Endothelial cell of umbilical vein (primary cell): Measurements from ENCODE around the gene METTL21C. TPM values are rescaled to one million over a fixed set of nuclear protein-coding genes. Genes with fewer than 3 reads are reported as not detected.

Experiments
- BruUV-seq: library from RNA; stranded (reverse); fragments of 400-500 nt; replicated peaks from 2 replicates; lab custom pipeline; 2021; lab: Mats Ljungman, UMichigan
- CTCF ChIA-PET: fragments of 300-600, 350-600 bp; sonication (Branson Sonifier 250); formaldehyde crosslinking; loops from one replicate; lab custom pipeline; 2021; ENCODE audit warnings: antibody characterized with exemption, inconsistent platforms; lab: Charles Lee
- POLR2A ChIA-PET: fragments of 300-600, 350-600 bp; sonication (Branson Sonifier 250); formaldehyde crosslinking; loops from one replicate; lab custom pipeline; 2021; ENCODE audit warnings: antibody characterized with exemption, inconsistent platforms; lab: Charles Lee
- DNase-seq: peaks from one replicate; pipeline ENCODE4 v3.0.0-alpha.2; 2011; ENCODE audit warnings: low read depth, low spot score
- FAIRE-seq: peaks from 2 replicates; lab custom pipeline; 2011; peaks lifted over from hg19 to GRCh38; lab: Jason Lieb, UNC
- H2AFZ ChIP-seq: 2 replicates; pipeline ENCODE4 v1.6.0; 2012; ENCODE audit warnings: low read depth, low read length, control low read depth, inconsistent platforms
- H3K27ac ChIP-seq: 2 replicates; pipeline ENCODE4 v1.5.1; 2011; ENCODE audit warnings: low read depth, mild to moderate bottlenecking, control low read depth, low read length, moderate library complexity; ENCODE audit not compliant: insufficient read depth
- H3K27me3 ChIP-seq, 2 experiments: 2 replicates each; pipeline versions ENCODE4 v1.6.0 to v1.6.1; 2011; ENCODE audit warnings: low read length in 2 of 2, mixed read lengths in 1 of 2; ENCODE audit not compliant: control insufficient read depth in 2 of 2, insufficient read depth in 2 of 2
- H3K36me3 ChIP-seq, 2 experiments: 2 replicates in 1 of 2; 3 replicates in 1 of 2; pipeline ENCODE4 v1.5.1; 2011; ENCODE audit warnings: low read length in 2 of 2, mild to moderate bottlenecking in 1 of 2, moderate library complexity in 1 of 2; ENCODE audit not compliant: control insufficient read depth in 2 of 2, insufficient read depth in 2 of 2; ENCODE audit errors: extremely low read depth in 1 of 2
- H3K4me1 ChIP-seq: 3 replicates; pipeline ENCODE4 v1.5.1; 2011; ENCODE audit warnings: mild to moderate bottlenecking, low read length; ENCODE audit not compliant: control insufficient read depth, insufficient read depth; ENCODE audit errors: extremely low read depth
- H3K4me2 ChIP-seq: 2 replicates; pipeline ENCODE4 v1.6.1; 2011; ENCODE audit warnings: low read length, control low read depth, mixed read lengths; ENCODE audit not compliant: insufficient read depth
- H3K4me3 ChIP-seq, 3 experiments: fragments of 200-600 bp in 1 of 3; sonication (generic), shearing (Covaris generic) in 1 of 3; replicated peaks in 1 of 3; 2 replicates each; pipeline ENCODE4 v1.5.1; 2011 to 2016; ENCODE audit warnings: control low read depth in 3 of 3, low read length in 3 of 3, mild to moderate bottlenecking in 2 of 3, inconsistent platforms in 1 of 3, low read depth in 1 of 3, moderate library complexity in 1 of 3; ENCODE audit not compliant: insufficient read depth in 1 of 3
- H3K79me2 ChIP-seq: 2 replicates; pipeline ENCODE4 v1.6.0; 2012; ENCODE audit warnings: low read length, inconsistent platforms; ENCODE audit not compliant: control insufficient read depth, insufficient read depth
- H3K9ac ChIP-seq: replicated peaks from 2 replicates; pipeline ENCODE3; 2011; ENCODE audit warnings: low read length, control low read depth; ENCODE audit not compliant: insufficient read depth; ENCODE audit errors: extremely low read depth
- H3K9me1 ChIP-seq: replicated peaks from 3 replicates; pipeline ENCODE4 v1.6.0; 2011; ENCODE audit warnings: mild to moderate bottlenecking, low read length; ENCODE audit not compliant: control insufficient read depth, insufficient read depth; ENCODE audit errors: extremely low read depth
- H3K9me3 ChIP-seq: replicated peaks from 2 replicates; pipeline ENCODE4 v1.5.1; 2012; ENCODE audit warnings: low read length, inconsistent platforms; ENCODE audit not compliant: control insufficient read depth, insufficient read depth
- H4K20me1 ChIP-seq: replicated peaks from 2 replicates; pipeline ENCODE3; 2011; ENCODE audit warnings: mild to moderate bottlenecking, low read length; ENCODE audit not compliant: control insufficient read depth, insufficient read depth; ENCODE audit errors: extremely low read depth
- CTCF ChIP-seq, 2 donors: IDR thresholded peaks; 1 replicate in 1 of 2; 2 replicates in 1 of 2; pipeline ENCODE4 v1.5.1; 2011; ENCODE audit warnings: low read length in 2 of 2, mild to moderate bottlenecking in 2 of 2, moderate library complexity in 2 of 2, control low read depth in 1 of 2, inconsistent platforms in 1 of 2, low read depth in 1 of 2; ENCODE audit not compliant: insufficient read depth in 1 of 2; ENCODE audit errors: extremely low read depth in 1 of 2
- EZH2 ChIP-seq: IDR thresholded peaks from 2 replicates; pipeline ENCODE4 v1.6.1; 2012; ENCODE audit warnings: borderline replicate concordance, low read depth, mild to moderate bottlenecking, moderate library complexity, low read length, inconsistent platforms; ENCODE audit not compliant: severe bottlenecking
- FOS ChIP-seq: IDR thresholded peaks from 2 replicates; pipeline ENCODE4 v1.6.1; 2011; ENCODE audit warnings: mild to moderate bottlenecking, low read length, moderate library complexity, borderline replicate concordance; ENCODE audit not compliant: insufficient read depth
- GATA2 ChIP-seq: IDR thresholded peaks from 2 replicates; pipeline ENCODE4 v1.7.0; 2011; ENCODE audit warnings: low read depth, mild to moderate bottlenecking, moderate library complexity, mixed read lengths, low read length; ENCODE audit not compliant: insufficient read length, insufficient read depth
- JUN ChIP-seq: IDR thresholded peaks from 2 replicates; pipeline ENCODE4 v1.6.1; 2011; ENCODE audit warnings: borderline replicate concordance, low read depth; ENCODE audit not compliant: insufficient read length, insufficient read depth
- MAX ChIP-seq: IDR thresholded peaks from 2 replicates; pipeline ENCODE4 v1.6.1; 2011; ENCODE audit not compliant: insufficient read depth, insufficient read length
- MYC ChIP-seq: IDR thresholded peaks from one replicate; pipeline ENCODE4 v1.6.1; 2011; ENCODE audit warnings: mild to moderate bottlenecking, low read depth, low read length
- POLR2A ChIP-seq: IDR thresholded peaks from 2 replicates; pipeline ENCODE4 v1.6.1; 2012; ENCODE audit warnings: low read depth, mild to moderate bottlenecking, control low read depth, low read length
- POLR2AphosphoS5 ChIP-seq: IDR thresholded peaks from 2 replicates; pipeline ENCODE4 v1.6.1; 2012; ENCODE audit warnings: low read depth, mild to moderate bottlenecking, control low read depth, low read length, moderate library complexity; ENCODE audit not compliant: insufficient read depth
- dilution Hi-C: fragments of 300-500 bp; cut with MboI; formaldehyde crosslinking; loops from one replicate; pipeline ENCODE4 v1.15.0; 2019; ENCODE audit warnings: low sequenced_read_pairs; ENCODE audit not compliant: extremely low pct_ligation_motif_present
- intact Hi-C: fragments of 100-400 bp; cut with micrococcal nuclease; formaldehyde crosslinking; loops from one replicate; pipeline ENCODE4 v1.10.0; 2022
- polyA plus RNA-seq, 4 experiments: library from polyadenylated mRNA; depleted of rRNA in 3 of 4; stranded (reverse) in 3 of 4; unstranded in 1 of 4; fragments of >200 nt; gene quantifications; 2 replicates each; pipeline versions ENCODE4 v1.2.1 to v1.2.3, GENCODE V29; 2011 to 2012; ENCODE audit warnings: missing spikeins in 1 of 4
- total RNA-seq: library from RNA; stranded (reverse); gene quantifications from 2 replicates; pipeline ENCODE4 v1.2.3, GENCODE V29; 2021

METTL21C gene
- total and polyA plus RNA-seq, 2 donors (not counting 3 experiments of a cell fraction or from before 2014, with no cell fraction given): not detected

- POLR2A ChIA-PET: no interaction called here
- no TSS peak for BruUV-seq
- intact Hi-C loops (loop anchor here (2.0 kb wide), 1 partner anchor 23 kb away; no protein-coding TSS in a partner anchor), dilution Hi-C loops (no loop called here)
- Histone ChIP-seq H3K4me3 (no peak overlapping the region), H3K9me1 (no peaks in the 10 kb centered on the region), H3K36me3 (peaks cover 0 to 12% of the 10 kb centered on the region in 2 experiments), H3K27ac (no peak overlapping the region), H4K20me1 (no peaks in the 10 kb centered on the region), H3K27me3 (no peaks in the 10 kb centered on the region), H3K4me2 (no peak overlapping the region), H3K9me3 (no peaks in the 10 kb centered on the region), H3K79me2 (no peaks in the 10 kb centered on the region), H2AFZ (no peak overlapping the region), H3K4me1 (no peaks in the 10 kb centered on the region), H3K9ac (no peak overlapping the region)
- CTCF ChIA-PET: interaction anchor here (5.0 kb wide), 1 partner anchor 44 kb away, joined by 25 read pairs; no protein-coding TSS in a partner anchor
- DNase-seq (no peak), FAIRE-seq (no peak)
- no peak for TF ChIP-seq CTCF (IDR thresholded peaks at IDR 0.05; ENCODE audit: extremely low read depth in 1 of 2, insufficient read depth in 1 of 2, low read depth in 1 of 2, low read length in 2 of 2)
- no peak for TF ChIP-seq GATA2
- TF ChIP-seq EZH2: no peak
- no peak for TF ChIP-seq FOS
- TF ChIP-seq MYC: no peak
- TF ChIP-seq POLR2A: no peak
- no peak for TF ChIP-seq POLR2AphosphoS5
- TF ChIP-seq MAX: no peak
- TF ChIP-seq JUN: no peak
These were observed 14.6 kb downstream of the METTL21C start for GRCh38 chr13:102680133-102680717.
